GM12873 (cell line): ENCODE measurements around the gene ZIK1.

ENCODE experiments used
- CTCF ChIP-seq: IDR thresholded peaks from 2 replicates; pipeline ENCODE4 v1.5.1; 2012; ENCODE audit warnings: low read depth, mild to moderate bottlenecking, moderate library complexity, low read length, control low read depth; ENCODE audit not compliant: insufficient read depth; ENCODE audit errors: missing control alignments

Gene ZIK1

GRCh38 chr19:57641715-57642234, 57.8 kb downstream of the ZIK1 start:
- no peak for TF ChIP-seq CTCF

GRCh38 chr19:57642396-57643046, 58.6 kb downstream of the ZIK1 start:
- no peak for TF ChIP-seq CTCF
